HTR-8/SVneo (cell line): ENCODE data around the gene KRT15.

Experiments used
- DNase-seq: peaks from one replicate; pipeline ENCODE4 v3.0.0; 2011; ENCODE audit warnings: low spot score, mixed read lengths; ENCODE audit not compliant: insufficient read length
- FAIRE-seq: peaks from 2 replicates; lab custom pipeline; 2011; peaks lifted over from hg19 to GRCh38; lab: Jason Lieb, UNC

Gene KRT15

GRCh38 chr17:41528959-41529353 lies 10.3 kb upstream of the KRT15 start:
- DNase-seq (no peak), FAIRE-seq (no peak)

GRCh38 chr17:41527063-41528023 lies 8.7 kb upstream of the KRT15 start:
- FAIRE-seq (no peak), DNase-seq (no peak)

DNA sequence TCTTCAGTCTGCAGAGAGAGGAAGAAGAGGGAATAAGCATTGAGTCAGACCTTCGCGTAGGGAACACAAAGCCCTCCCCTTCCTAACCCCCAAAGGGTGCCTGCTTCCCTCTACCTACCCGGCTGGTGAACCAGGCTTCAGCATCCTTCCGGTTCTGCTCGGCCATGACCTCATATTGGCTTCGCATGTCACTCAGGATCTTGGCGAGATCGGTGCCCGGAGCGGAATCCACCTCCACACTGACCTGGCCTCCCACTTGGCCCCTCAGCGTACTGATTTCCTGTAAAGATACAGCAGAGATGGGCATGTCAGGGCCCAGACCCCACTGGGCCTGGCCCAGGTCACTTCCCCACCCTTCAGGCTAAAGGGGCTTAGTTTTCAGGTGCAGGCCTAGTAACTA lies 5.6 kb upstream of the KRT15 start:
- no peak for FAIRE-seq
- no peak for DNase-seq

GRCh38 chr17:41523787-41524186 lies 5.1 kb upstream of the KRT15 start:
- FAIRE-seq (no peak), DNase-seq (no peak)

GRCh38 chr17:41523225-41523593 lies 4.5 kb upstream of the KRT15 start:
- DNase-seq, result no peak
- no peak for FAIRE-seq

DNA sequence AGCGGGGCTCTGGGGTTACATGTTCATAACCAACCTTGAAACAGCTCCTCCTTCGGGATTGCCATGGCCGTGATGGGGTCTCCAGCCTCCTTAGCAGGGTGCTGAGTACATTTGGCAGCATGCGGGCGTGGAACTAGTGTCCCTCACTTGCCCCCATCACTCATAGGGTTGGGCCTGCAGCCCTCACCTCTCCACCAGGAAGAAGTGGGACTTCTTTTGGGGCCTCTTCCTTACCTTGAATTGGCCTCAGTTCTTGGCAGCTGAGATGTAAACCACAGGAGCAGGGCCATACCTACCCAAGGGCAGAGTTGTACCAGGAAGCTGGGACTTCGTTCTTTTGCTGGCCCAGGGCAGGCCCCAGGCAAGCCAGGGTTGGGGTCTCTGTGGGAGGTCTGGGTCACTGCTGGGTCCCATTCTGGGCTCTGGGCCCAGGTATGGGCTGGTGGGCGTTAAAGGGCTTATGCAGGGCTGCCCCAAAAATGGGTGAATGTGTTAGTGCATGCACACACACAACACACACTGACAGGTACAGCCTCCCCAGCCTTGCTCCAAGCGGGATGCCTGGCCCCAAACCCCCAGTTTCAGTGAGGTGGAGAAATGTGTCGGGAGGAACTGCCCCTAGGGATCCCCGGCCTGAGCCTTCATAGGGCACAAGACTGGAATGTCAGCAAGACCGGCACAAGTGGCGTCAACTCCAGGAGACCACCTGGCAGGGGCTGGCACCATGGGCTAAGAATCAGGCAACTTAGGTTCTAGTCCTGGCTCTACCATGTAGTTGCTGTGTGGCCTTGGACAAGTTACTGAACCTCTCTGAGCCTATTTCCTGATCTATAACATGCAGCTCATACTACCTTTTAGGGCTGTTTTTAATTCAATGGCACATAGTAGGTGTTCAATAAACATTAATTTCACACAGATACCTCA lies 3.9 kb upstream of the KRT15 start:
- FAIRE-seq, result no peak
- no peak for DNase-seq

GRCh38 chr17:41521574-41522261 lies 3.0 kb upstream of the KRT15 start:
- FAIRE-seq, result peak; percentile 85
- peak; percentile 73 for DNase-seq

- FAIRE-seq (peak; percentile 9), DNase-seq (no peak)
Observed at GRCh38 chr17:41520821-41521521, 2.3 kb upstream of the KRT15 start.

DNA sequence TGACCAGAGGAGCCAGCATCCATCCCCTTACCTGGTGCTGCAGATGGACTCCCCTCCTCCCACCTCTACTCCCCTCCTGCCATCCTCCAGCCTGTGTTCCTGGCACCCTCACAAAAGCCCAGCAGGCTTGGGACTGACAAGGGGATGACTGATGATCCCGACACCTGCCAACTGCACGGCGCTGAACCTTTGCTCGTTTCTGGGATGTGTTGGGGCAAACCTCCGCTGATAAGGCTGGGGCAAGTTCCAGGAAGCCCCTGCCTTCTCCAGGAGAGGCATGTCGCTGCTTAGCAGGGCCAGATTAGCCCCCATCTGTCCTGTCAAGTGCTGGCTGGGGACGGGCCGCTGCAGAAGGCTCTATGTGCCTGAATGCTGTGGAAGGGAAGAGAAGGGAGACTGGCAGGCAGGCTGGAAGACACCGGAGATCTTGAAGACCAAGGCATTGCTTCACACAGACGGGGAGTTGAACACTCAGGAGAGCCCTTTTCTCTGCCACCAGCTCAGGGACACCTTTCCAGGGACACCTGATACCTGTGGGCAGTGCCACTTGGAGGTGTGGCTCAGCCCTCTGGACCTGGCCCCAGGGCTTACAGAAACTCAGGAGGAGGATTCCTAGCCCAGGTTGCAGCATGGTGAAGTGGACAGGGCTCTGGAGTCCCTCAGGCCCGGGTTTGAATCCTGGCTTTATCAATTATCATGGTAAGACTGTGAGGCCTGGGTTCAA lies 973 bp upstream of the KRT15 start:
- FAIRE-seq (no peak), DNase-seq (no peak)

DNA sequence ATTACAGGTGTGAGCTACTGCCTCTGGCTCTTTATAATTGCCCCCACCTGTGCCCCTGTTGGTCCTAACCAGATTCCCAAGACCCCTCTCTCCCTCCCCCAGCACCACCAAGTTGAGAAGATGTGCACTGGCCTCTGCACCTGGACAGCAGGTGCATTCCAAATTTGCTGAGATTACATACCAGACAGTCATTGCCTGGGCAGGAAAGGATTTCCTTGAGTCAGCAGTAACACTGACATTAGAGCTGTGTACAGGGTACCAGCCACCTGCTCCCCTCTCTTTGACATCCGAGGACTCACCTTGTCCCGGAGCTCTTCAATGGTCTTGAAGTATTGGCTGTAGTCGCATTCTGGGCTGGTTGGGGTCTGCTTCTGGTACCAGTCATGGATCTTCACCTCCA lies 659 bp downstream of the KRT15 start:
- FAIRE-seq, result no peak
- no peak for DNase-seq

DNA sequence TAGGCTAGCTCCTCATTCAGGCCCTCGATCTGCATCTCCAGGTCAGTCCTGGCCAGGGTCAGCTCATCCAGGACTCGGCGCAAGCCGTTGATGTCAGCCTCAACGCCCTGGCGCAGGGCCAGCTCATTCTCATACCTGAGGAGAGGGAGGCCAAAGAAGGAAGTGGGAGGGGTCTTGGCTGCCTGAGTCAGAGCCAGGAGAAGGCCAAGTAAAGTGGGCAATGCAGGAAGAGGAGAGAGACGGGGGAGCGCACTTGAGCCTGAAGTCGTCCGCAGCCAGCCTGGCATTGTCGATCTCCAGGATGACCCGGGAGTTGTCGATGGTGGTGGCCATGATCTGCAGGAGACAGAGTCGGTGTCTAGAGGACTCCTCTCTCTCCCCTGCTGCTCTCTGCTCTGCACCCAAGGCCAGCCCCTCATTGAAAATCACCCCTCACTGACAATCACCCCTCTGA lies 1.8 kb downstream of the KRT15 start:
- no peak for DNase-seq
- FAIRE-seq, result peak; percentile 31

GRCh38 chr17:41516147-41516829 lies 2.4 kb downstream of the KRT15 start:
- FAIRE-seq (no peak), DNase-seq (no peak)

DNA sequence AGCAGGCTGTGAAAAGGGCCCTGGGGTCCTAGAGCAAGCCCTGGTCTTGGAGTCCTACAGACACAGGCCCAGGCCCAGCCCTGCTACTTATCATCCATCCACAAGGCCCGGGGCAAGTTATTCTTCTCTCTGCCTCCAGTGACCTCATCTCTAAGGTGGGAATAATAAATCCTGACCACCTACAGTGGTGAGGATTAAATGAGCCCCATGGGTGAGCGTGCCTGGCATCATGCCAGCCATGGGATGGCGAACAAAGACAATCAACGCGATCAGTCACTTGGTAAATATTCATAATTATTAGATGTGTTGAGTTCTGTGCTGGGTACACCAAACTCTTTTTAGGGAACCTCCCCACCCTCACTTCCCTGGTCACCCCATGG lies 5.5 kb downstream of the KRT15 start:
- no peak for FAIRE-seq

GRCh38 chr17:41512546-41513167 lies 6.0 kb downstream of the KRT15 start:
- no peak for FAIRE-seq
- DNase-seq, result no peak

More for the DNA sequence above, 5.5 kb downstream of the KRT15 start:
- DNase-seq, result no peak

- DNase-seq (no peak), FAIRE-seq (no peak)
Observed at GRCh38 chr17:41511716-41512115, 7.0 kb downstream of the KRT15 start.

DNA sequence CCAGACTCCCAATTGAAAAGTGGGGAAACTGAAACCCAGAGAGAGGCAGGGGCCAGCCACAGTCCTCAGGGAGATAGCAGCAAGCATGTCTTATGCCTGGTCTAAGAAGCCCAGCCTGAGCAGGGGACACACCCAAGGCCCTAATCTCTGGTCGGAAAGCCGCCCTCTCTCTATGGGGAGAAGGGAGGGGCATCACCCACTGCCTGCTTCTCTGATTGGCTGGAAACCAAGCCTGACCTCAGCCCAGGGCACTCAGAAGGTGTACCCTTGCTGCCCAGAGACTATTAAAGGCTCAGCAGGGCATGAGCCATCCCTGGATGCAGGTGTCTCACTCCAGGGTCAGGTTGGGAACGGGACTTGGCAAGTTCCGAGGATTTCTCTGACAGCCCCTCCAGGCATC lies 7.6 kb downstream of the KRT15 start:
- no peak for DNase-seq
- FAIRE-seq, result no peak

DNA sequence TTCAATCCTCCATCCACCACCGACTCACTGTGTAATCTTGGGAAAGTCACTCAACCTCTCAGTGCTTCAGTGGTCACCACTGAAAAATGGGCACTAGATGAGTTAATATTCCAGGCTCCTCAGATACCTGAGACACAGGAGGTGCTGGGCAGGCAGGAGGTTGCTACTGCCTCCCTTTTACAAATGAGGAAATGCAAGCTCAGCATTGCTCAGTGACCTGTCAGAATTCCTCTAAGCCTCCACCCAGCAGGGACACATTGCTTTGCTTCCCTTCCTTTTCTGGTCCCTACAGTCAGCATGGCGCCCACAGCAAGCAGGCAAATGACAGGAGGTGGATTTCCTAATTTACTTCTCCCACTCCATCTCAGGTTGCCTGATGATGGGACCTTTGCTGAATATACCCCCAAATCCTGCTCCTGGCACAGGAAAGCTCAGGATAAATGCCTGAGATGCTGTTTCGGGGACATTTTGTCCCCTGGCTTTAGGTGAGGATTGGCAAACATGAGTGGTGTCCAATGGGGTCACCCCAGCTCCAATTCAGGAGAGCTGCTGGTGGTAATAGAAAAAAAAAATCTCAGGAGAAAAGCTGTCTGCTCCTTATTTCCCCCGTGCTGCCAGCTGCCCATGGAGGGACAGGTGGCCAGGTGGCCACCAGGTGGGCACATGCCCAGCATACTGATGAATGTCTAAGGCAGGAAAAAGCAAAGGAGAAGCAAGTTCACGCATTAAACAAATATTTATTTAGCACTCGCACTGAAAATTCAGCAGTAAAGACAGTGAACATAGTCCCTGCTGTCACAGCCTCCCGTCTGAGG lies 8.2 kb downstream of the KRT15 start:
- DNase-seq (no peak), FAIRE-seq (no peak)
